SK-N-SH treated with all-trans-retinoic acid at 6 μM for 48 hours (cell line): ENCODE data around the gene PLCB2.

ENCODE experiments used
- ARNTL ChIP-seq: fragments of 450-650 bp; formaldehyde crosslinking; IDR thresholded peaks from 2 replicates; pipeline ENCODE4 v1.5.0; 2020; ENCODE audit warnings: low read depth, mild to moderate bottlenecking, moderate library complexity, borderline replicate concordance
- GLIS3 ChIP-seq: fragments of 250-450 bp; sonication (Bioruptor Pico); IDR thresholded peaks from 2 replicates; pipeline ENCODE4 v1.5.0; 2020; ENCODE audit warnings: mild to moderate bottlenecking, moderate library complexity
- PPARA ChIP-seq: fragments of 250-450 bp; sonication (Bioruptor Pico); IDR thresholded peaks from 2 replicates; pipeline ENCODE4 v1.5.0; 2020; ENCODE audit warnings: mild to moderate bottlenecking, borderline replicate concordance
- RARB ChIP-seq: fragments of 250-450 bp; sonication (Bioruptor Pico); IDR thresholded peaks from 2 replicates; pipeline ENCODE4 v1.8.0; 2021; ENCODE audit warnings: mild to moderate bottlenecking, moderate library complexity
- TOX ChIP-seq: fragments of 250-450 bp; sonication (Bioruptor Pico); IDR thresholded peaks from 2 replicates; pipeline ENCODE4 v1.8.0; 2021; ENCODE audit warnings: mild to moderate bottlenecking, moderate library complexity, borderline replicate concordance
- ZFP3 ChIP-seq: fragments of 250-450 bp; sonication (Bioruptor Pico); IDR thresholded peaks from 2 replicates; pipeline ENCODE4 v1.5.0; 2020; ENCODE audit warnings: mild to moderate bottlenecking, moderate library complexity
- TF ChIP-seq, protein P1 (sequence below): fragments of 250-450 bp; sonication (Bioruptor Pico); IDR thresholded peaks from 2 replicates; pipeline ENCODE4 v1.5.1; 2021; ENCODE audit warnings: mild to moderate bottlenecking, moderate library complexity
- TF ChIP-seq, protein P2 (sequence below): fragments of 250-450 bp; sonication (Bioruptor Pico); IDR thresholded peaks from 2 replicates; pipeline ENCODE4 v1.5.1; 2020; ENCODE audit warnings: low read depth, mild to moderate bottlenecking, moderate library complexity
- TF ChIP-seq, protein P3 (sequence below): fragments of 250-450 bp; sonication (Bioruptor Pico); IDR thresholded peaks from 2 replicates; pipeline ENCODE4 v1.8.0; 2021; ENCODE audit warnings: low read depth, mild to moderate bottlenecking, moderate library complexity, borderline replicate concordance

DNA sequence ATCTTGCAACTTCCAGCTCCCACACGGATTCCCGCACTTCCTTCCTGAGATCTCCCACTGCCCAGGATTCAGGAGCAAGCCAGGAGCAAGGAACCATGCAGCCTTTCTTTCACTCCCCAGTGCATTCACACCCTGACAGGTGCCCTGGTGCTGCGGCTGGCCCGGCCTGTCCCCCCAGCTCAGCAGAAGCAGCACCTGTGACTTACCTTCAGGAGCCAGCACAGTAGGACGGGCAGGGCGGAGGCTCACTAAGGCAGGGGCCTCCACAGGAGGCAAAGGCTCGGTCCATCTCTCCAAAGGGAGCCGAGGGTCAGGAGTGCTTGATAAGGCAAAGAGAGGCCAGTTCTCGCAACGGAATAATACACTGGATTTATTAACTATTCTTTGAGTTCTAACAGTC lies 29.7 kb downstream of the PLCB2 start:
- TF ChIP-seq, protein P1, sequence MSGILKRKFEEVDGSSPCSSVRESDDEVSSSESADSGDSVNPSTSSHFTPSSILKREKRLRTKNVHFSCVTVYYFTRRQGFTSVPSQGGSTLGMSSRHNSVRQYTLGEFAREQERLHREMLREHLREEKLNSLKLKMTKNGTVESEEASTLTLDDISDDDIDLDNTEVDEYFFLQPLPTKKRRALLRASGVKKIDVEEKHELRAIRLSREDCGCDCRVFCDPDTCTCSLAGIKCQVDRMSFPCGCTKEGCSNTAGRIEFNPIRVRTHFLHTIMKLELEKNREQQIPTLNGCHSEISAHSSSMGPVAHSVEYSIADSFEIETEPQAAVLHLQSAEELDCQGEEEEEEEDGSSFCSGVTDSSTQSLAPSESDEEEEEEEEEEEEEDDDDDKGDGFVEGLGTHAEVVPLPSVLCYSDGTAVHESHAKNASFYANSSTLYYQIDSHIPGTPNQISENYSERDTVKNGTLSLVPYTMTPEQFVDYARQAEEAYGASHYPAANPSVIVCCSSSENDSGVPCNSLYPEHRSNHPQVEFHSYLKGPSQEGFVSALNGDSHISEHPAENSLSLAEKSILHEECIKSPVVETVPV (CRISPR knock-in tag) = no peak
- TF ChIP-seq PPARA (no peak), RARB (CRISPR knock-in tag) (no peak), ZFP3 (CRISPR knock-in tag) (no peak), ARNTL (CRISPR knock-in tag) (no peak), GLIS3 (CRISPR knock-in tag) (no peak), TOX (CRISPR knock-in tag) (no peak)
- TF ChIP-seq, protein P2, sequence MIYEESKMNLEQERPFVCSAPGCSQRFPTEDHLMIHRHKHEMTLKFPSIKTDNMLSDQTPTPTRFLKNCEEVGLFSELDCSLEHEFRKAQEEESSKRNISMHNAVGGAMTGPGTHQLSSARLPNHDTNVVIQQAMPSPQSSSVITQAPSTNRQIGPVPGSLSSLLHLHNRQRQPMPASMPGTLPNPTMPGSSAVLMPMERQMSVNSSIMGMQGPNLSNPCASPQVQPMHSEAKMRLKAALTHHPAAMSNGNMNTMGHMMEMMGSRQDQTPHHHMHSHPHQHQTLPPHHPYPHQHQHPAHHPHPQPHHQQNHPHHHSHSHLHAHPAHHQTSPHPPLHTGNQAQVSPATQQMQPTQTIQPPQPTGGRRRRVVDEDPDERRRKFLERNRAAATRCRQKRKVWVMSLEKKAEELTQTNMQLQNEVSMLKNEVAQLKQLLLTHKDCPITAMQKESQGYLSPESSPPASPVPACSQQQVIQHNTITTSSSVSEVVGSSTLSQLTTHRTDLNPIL (CRISPR knock-in tag) = no peak
- TF ChIP-seq, protein P3, sequence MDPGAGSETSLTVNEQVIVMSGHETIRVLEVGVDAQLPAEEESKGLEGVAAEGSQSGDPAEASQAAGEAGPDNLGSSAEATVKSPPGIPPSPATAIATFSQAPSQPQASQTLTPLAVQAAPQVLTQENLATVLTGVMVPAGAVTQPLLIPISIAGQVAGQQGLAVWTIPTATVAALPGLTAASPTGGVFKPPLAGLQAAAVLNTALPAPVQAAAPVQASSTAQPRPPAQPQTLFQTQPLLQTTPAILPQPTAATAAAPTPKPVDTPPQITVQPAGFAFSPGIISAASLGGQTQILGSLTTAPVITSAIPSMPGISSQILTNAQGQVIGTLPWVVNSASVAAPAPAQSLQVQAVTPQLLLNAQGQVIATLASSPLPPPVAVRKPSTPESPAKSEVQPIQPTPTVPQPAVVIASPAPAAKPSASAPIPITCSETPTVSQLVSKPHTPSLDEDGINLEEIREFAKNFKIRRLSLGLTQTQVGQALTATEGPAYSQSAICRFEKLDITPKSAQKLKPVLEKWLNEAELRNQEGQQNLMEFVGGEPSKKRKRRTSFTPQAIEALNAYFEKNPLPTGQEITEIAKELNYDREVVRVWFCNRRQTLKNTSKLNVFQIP = no peak
